ENCODE results near the gene HOXA2. TPM values are rescaled to one million over a fixed set of nuclear protein-coding genes. Genes with fewer than 3 reads are reported as not detected.

Gene HOXA2
- total and polyA plus RNA-seq, 2 of the 8 experiments (the other 6 are each of a cell fraction or from before 2014, with no cell fraction given): not detected

DNA sequence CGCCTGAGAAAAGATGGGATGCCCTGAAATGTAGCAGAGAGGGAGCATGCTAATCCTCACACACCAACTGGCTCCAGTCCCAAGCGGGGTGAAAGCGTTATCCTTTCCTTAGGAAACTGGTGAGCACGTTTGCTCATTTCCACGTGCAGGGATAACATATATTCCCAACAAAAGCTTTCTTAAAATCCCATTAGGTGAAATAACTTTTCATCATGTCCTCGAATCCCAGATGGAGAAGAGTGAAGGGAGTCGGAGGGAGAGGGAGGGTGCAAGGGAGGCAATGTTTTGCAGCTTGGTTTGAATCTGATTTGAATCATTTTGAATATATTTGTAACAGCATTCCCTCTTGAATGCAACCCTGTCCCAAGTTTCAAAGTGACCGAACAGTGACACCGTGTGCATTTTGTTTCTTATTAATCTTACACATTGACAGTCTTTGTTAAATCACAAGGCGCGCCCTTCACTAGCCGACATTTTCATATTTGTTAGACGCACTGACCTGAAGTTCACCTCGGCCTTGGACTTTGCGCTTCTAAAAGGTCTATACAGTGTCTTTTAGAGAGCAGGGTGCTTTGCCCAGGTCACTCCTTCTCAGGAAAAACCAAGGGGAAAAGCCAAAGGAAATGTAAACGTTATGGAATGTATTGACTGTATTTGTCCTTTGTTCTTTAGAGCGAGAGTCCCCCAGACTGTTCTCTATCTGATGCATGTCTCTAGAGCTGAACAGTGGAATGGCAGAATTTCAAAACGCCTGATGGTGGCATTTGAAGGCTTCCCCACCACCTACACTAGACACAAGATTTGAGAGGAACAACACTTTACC, 31.1 kb upstream of the HOXA2 start:
- FAIRE-seq: no peak
- H3K4me3 ChIP-seq (ENCODE audit: extremely low read depth in 1 of 4, insufficient read depth in 2 of 4, low read depth in 3 of 4, low read length in 4 of 4): no peak overlapping the region

More for the DNA sequence above, 31.1 kb upstream of the HOXA2 start:
- no peak overlapping the region for H3K4me2 ChIP-seq (ENCODE audit: insufficient read depth in 1 of 2, low read depth in 2 of 2, low read length in 2 of 2)
- H4K8ac ChIP-seq (ENCODE audit: extremely low read depth, insufficient read depth, low read length): no peak overlapping the region
- H4K91ac ChIP-seq (replicated peaks; ENCODE audit: insufficient read length, low read length): no peak overlapping the region
- H2BK5ac ChIP-seq (ENCODE audit: low read depth, low read length): no peak overlapping the region
- H3K4ac ChIP-seq (replicated peaks; ENCODE audit: insufficient read length, low read depth, low read length): no peak overlapping the region
- no peak overlapping the region for H3K14ac ChIP-seq (ENCODE audit: insufficient read length)
- no peak overlapping the region for H2BK120ac ChIP-seq (replicated peaks; ENCODE audit: low read depth, low read length)
- H3K79me2 ChIP-seq (ENCODE audit: control insufficient read depth in 1 of 2, insufficient read depth in 2 of 2, low read length in 2 of 2): no peaks in the 10 kb centered on the region
- peak in 1 of 2 experiments; percentile 38 for DNase-seq (ENCODE audit: low read depth in 1 of 2, low spot score in 2 of 2)
- no peak overlapping the region for H2AFZ ChIP-seq (ENCODE audit: low read length)
- WGBS, 2 experiments (ENCODE audit: extremely low coverage in 1 of 2, insufficient coverage in 1 of 2, insufficient read length in 1 of 2, insufficient replicate concordance in 2 of 2, low coverage in 1 of 2, low lambda C conversion rate in 2 of 2, missing lambda C conversion rate in 1 of 2): 28% methylated on average over 18 of the region's 18 CpGs; no CpG with 5 or more reads in 1 of the 2 experiments
- H2BK15ac ChIP-seq (ENCODE audit: low read length): no peak overlapping the region
- no peak overlapping the region for H3K9ac ChIP-seq (replicated peaks in 1 of 4; ENCODE audit: extremely low read depth in 1 of 4, low read depth in 3 of 4, low read length in 3 of 4)
- H2BK12ac ChIP-seq (ENCODE audit: low read depth, low read length): no peak overlapping the region
- H3K56ac ChIP-seq (replicated peaks; ENCODE audit: insufficient read length, low read depth, low read length): no peak overlapping the region
- H3K27me3 ChIP-seq (replicated peaks in 1 of 4; ENCODE audit: control insufficient read depth in 3 of 4, extremely low read depth in 1 of 4, insufficient read depth in 3 of 4, low read length in 3 of 4): peaks cover 96 to 100% (median 100%) of the 10 kb centered on the region in 4 experiments
- H4K20me1 ChIP-seq (replicated peaks in 1 of 2; ENCODE audit: control insufficient read depth in 1 of 2, insufficient read depth in 2 of 2, low read length in 2 of 2): peaks cover 14 to 24% of the 10 kb centered on the region in 2 experiments
- H2BK20ac ChIP-seq (ENCODE audit: low read length): no peak overlapping the region
- peaks cover 0 to 4% (median 2%) of the 10 kb centered on the region in 4 experiments; a peak in 4 of 7 replicates for H3K4me1 ChIP-seq (replicated peaks in 1 of 4; ENCODE audit: control insufficient read depth in 3 of 4, insufficient read depth in 4 of 4, low read length in 3 of 4)
- no peak overlapping the region for H3K27ac ChIP-seq (ENCODE audit: low read depth, low read length)
- peaks cover 0 to 4% of the 10 kb centered on the region in 2 experiments; a peak in 1 of 4 replicates for H3K9me3 ChIP-seq (ENCODE audit: insufficient read depth in 2 of 2, low read depth in 1 of 2, low read length in 1 of 2)
- POLR2A ChIA-PET (ENCODE audit: partially characterized antibody): no interaction called here
- TF ChIP-seq NANOG (IDR thresholded peaks at IDR 0.05; ENCODE audit: insufficient read depth, low read depth, low read length, poor library complexity, severe bottlenecking) (no peak), EZH2 (IDR thresholded peaks at IDR 0.05; ENCODE audit: low read depth, low read length, severe bottlenecking) (peak; percentile 87), SUZ12 (IDR thresholded peaks at IDR 0.05; ENCODE audit: low read length) (peak; percentile 91), RNF2 (IDR thresholded peaks at IDR 0.05; ENCODE audit: borderline replicate concordance, low read depth, low read length, missing control alignments, poor library complexity, severe bottlenecking) (peak; percentile 86)
- peaks cover 0 to 16% (median 0%) of the 10 kb centered on the region in 4 experiments; a peak in 2 of 8 replicates for H3K36me3 ChIP-seq (ENCODE audit: control insufficient read depth in 2 of 4, insufficient read depth in 4 of 4, low read length in 3 of 4)
- no peaks in the 10 kb centered on the region for H3K79me1 ChIP-seq (ENCODE audit: low read depth, low read length)
- H3K23me2 ChIP-seq (ENCODE audit: low read depth, low read length): peaks cover 4% of the 10 kb centered on the region; the same call in 1 of the 2 replicates
- no peak overlapping the region for H3K18ac ChIP-seq (ENCODE audit: extremely low read depth, low read length)
- no peak overlapping the region for H4K5ac ChIP-seq (ENCODE audit: insufficient read length, low read depth, low read length)
- no peak overlapping the region for H2AK5ac ChIP-seq (ENCODE audit: low read depth, low read length)
- no peak overlapping the region for H3K23ac ChIP-seq (ENCODE audit: insufficient read length)
- CTCF ChIA-PET (ENCODE audit: partially characterized antibody): interaction anchor here (1.5 to 2.7 kb wide), 4 partner anchors 8 to 446 kb away, joined by 4 to 10 read pairs (median 8); partner anchors contain the start of gene HOXA5
